Mucosa of descending colon (tissue), 3 donors: ENCODE results near the gene EPN2. TPM values are rescaled to one million over a fixed set of nuclear protein-coding genes. Genes with fewer than 3 reads are reported as not detected.

Experiments
- ATAC-seq: fragments of 200-7000 bp; cut with Tn5 transposase; one replicate; pipeline ENCODE4 v1.9.1; 2020; ENCODE audit warnings: mild to moderate bottlenecking, moderate library complexity
- DNase-seq, 3 donors: peaks; one replicate each; pipeline ENCODE4 v3.0.0-alpha.2; 2020
- H3K36me3 ChIP-seq: fragments of 200-600 bp; one replicate; pipeline ENCODE4 v1.8.0; 2021; ENCODE audit warnings: low read depth, mild to moderate bottlenecking
- H3K4me1 ChIP-seq: fragments of 200-600 bp; one replicate; pipeline ENCODE4 v1.8.0; 2021; ENCODE audit warnings: low read depth, mild to moderate bottlenecking
- H3K4me3 ChIP-seq: fragments of 200-600 bp; one replicate; pipeline ENCODE4 v1.8.0; 2021; ENCODE audit warnings: mild to moderate bottlenecking
- H3K9me3 ChIP-seq: fragments of 200-600 bp; one replicate; pipeline ENCODE4 v1.8.0; 2021; ENCODE audit warnings: mild to moderate bottlenecking
- intact Hi-C, 2 donors: fragments of 100-400 bp; cut with DNase I in 1 of 2; cut with micrococcal nuclease in 1 of 2; formaldehyde crosslinking; loops; one replicate each; pipeline versions ENCODE4 v1.11.0 to v1.11.1; 2022; cut with DNase I, micrococcal nuclease
- total RNA-seq, 3 donors: library from RNA; stranded (reverse); fragmentation: NEBNext Ultra II Directional in 2 of 3; extraction: Animal tissue kit (Norgen Biotek cat#: 25700) in 2 of 3; gene quantifications; one replicate each; pipeline versions ENCODE4 v1.2.1 to v1.2.4, GENCODE V29; 2021 to 2023
- TF ChIP-seq, protein P1 (sequence below): fragments of 200-600 bp; IDR thresholded peaks from one replicate; pipeline ENCODE4 v1.8.0; 2022; ENCODE audit warnings: antibody characterized with exemption, mild to moderate bottlenecking
- donor health status: DM: no; HTN: no; CAD: no; lungs with moderate emphysema.
- donor health status: DM: no; HTN: no; CAD: no.
- donor health status: DM: no; HTN: yes; CAD: no.

EPN2 gene
- total RNA-seq, 3 donors from 2014 or later, result 32.6 to 75.8 (median 45.0) TPM

DNA sequence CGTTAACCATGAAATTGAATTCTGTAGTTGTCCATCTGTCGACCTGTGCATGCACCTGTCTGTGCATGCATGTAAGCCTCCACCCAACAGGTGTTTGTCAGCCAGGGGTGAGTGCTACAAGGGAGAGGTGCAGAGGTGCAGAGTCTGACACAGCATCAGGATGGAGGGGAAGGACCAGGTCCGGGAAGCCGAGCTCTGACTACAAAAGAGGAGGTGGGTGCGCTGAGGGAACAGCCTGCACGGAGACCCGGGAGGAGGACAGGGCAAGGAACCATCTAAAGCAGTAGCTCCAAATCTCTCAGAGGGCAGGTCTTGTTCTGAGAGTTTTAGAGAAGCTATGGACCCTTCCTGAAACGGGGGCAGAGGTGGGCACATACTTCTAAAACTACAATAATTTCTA lies 71.2 kb downstream of the EPN2 start:
- Histone ChIP-seq H3K36me3 (no peaks in the 10 kb centered on the region), H3K4me3 (no peak overlapping the region), H3K9me3 (no peaks in the 10 kb centered on the region), H3K4me1 (peaks cover 20% of the 10 kb centered on the region)
- intact Hi-C loops, result no loop called here
- TF ChIP-seq, protein P1, sequence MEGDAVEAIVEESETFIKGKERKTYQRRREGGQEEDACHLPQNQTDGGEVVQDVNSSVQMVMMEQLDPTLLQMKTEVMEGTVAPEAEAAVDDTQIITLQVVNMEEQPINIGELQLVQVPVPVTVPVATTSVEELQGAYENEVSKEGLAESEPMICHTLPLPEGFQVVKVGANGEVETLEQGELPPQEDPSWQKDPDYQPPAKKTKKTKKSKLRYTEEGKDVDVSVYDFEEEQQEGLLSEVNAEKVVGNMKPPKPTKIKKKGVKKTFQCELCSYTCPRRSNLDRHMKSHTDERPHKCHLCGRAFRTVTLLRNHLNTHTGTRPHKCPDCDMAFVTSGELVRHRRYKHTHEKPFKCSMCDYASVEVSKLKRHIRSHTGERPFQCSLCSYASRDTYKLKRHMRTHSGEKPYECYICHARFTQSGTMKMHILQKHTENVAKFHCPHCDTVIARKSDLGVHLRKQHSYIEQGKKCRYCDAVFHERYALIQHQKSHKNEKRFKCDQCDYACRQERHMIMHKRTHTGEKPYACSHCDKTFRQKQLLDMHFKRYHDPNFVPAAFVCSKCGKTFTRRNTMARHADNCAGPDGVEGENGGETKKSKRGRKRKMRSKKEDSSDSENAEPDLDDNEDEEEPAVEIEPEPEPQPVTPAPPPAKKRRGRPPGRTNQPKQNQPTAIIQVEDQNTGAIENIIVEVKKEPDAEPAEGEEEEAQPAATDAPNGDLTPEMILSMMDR, result no peak
- DNase-seq (peak in 1 of 3 donors; percentile 20), ATAC-seq (no peak)

DNA sequence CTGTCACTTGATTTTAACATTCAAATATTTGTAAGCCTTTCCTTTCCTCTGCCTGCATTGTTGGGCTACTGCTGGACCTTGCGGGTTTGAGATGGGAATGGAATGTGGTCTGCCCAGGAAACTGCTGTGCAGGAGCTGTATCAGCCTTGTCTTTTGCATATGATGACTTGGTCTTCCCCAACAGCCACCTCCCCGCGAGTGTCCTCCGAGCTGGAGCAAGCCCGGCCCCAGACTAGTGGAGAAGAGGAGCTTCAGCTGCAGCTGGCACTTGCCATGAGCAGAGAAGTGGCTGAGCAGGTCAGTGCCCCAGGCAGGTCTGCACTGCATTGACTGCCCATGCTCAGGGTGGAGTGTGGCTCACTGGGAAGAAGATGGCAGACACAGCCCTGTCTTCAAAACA lies 72.5 kb downstream of the EPN2 start:
- Histone ChIP-seq H3K4me3 (no peak overlapping the region), H3K4me1 (peaks cover 9% of the 10 kb centered on the region), H3K36me3 (no peaks in the 10 kb centered on the region), H3K9me3 (no peaks in the 10 kb centered on the region)
- TF ChIP-seq, protein P1, result no peak
- ATAC-seq (no peak), DNase-seq (peak in 1 of 3 donors; percentile 24)
- intact Hi-C loops, result no loop called here

- H3K36me3 ChIP-seq, result no peaks in the 10 kb centered on the region
- TF ChIP-seq, protein P1, result no peak
- DNase-seq, result peak in 1 of 3 donors; percentile 31
- H3K4me3 ChIP-seq, result no peak overlapping the region
- peaks cover 4% of the 10 kb centered on the region for H3K4me1 ChIP-seq
- intact Hi-C loops, result no loop called here
- ATAC-seq, result no peak
- H3K9me3 ChIP-seq, result no peaks in the 10 kb centered on the region
These were observed 73.0 kb downstream of the EPN2 start for GRCh38 chr17:19310151-19310550.

DNA sequence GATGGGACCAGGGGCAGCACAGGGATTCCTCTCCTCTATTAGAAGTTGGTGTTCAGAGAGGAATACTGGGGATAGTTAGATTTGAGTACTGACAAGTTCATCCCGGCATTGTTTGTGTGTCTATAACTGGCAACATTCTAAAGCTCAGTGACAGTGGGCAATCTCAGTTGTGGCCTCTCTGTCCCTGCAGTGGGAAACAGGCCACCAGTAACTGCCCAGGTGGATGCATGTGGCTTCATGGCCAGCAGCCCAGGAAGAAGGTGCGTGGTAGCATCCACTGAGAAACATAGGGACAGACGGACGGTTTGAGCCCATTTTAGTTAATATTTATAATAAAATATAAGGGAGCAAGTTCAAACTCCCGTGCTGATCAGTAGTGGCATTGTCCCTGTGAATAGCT lies 73.8 kb downstream of the EPN2 start:
- no peak for DNase-seq
- no peak for ATAC-seq
- TF ChIP-seq, protein P1, result no peak
- H3K9me3 ChIP-seq, result no peaks in the 10 kb centered on the region
- H3K4me1 ChIP-seq, result peaks cover 3% of the 10 kb centered on the region
- H3K4me3 ChIP-seq, result no peak overlapping the region
- H3K36me3 ChIP-seq, result no peaks in the 10 kb centered on the region
- intact Hi-C loops, result no loop called here

GRCh38 chr17:19311421-19312215 lies 74.5 kb downstream of the EPN2 start:
- intact Hi-C loops, result no loop called here
- H3K4me3 ChIP-seq, result no peak overlapping the region
- ATAC-seq, result no peak
- H3K4me1 ChIP-seq, result peaks cover 3% of the 10 kb centered on the region
- TF ChIP-seq, protein P1, result no peak
- H3K36me3 ChIP-seq, result no peaks in the 10 kb centered on the region
- H3K9me3 ChIP-seq, result no peaks in the 10 kb centered on the region
- DNase-seq, result no peak
